CD4-positive, alpha-beta memory T cell (primary cell): ENCODE measurements around the gene TNIK. TPM values are rescaled to one million over a fixed set of nuclear protein-coding genes. Genes with fewer than 3 reads are reported as not detected.

Source experiments
- CTCF ChIA-PET: fragments of 350-600 bp; sonication (Branson Sonifier 250); formaldehyde crosslinking; loops from one replicate; lab custom pipeline; 2021; ENCODE audit warnings: inconsistent platforms; ENCODE audit not compliant: partially characterized antibody; lab: Charles Lee
- POLR2A ChIA-PET: fragments of 350-600 bp; sonication (Branson Sonifier 250); formaldehyde crosslinking; loops from one replicate; lab custom pipeline; 2021; ENCODE audit not compliant: partially characterized antibody; lab: Charles Lee
- DNase-seq, 5 donors: peaks; one replicate each; pipeline versions ENCODE4 v3.0.0 to v3.0.0-alpha.2; 2020 to 2022; ENCODE audit warnings: mixed read lengths in 1 of 5
- H3K27ac ChIP-seq: one replicate; pipeline ENCODE4 v1.7.0; 2013; ENCODE audit warnings: low read depth, low read length
- H3K27me3 ChIP-seq: 2 replicates; pipeline ENCODE4 v1.7.0; 2013; ENCODE audit warnings: mild to moderate bottlenecking, low read length, moderate library complexity; ENCODE audit not compliant: insufficient read depth
- H3K36me3 ChIP-seq: 2 replicates; pipeline ENCODE4 v1.7.0; 2013; ENCODE audit warnings: mild to moderate bottlenecking, low read length, moderate library complexity; ENCODE audit not compliant: insufficient read depth
- H3K4me1 ChIP-seq: 2 replicates; pipeline ENCODE4 v1.7.0; 2013; ENCODE audit warnings: mild to moderate bottlenecking, low read length, moderate library complexity; ENCODE audit not compliant: insufficient read depth
- H3K4me3 ChIP-seq, 2 donors: one replicate each; pipeline ENCODE4 v1.7.0; 2013; ENCODE audit warnings: low read length in 2 of 2, mild to moderate bottlenecking in 1 of 2
- H3K9me3 ChIP-seq, 2 donors: one replicate each; pipeline ENCODE4 v1.7.0; 2013; ENCODE audit warnings: low read length in 2 of 2, control low read depth in 1 of 2; ENCODE audit not compliant: control insufficient read depth in 1 of 2
- H3K27ac Mint-ChIP-seq, 7 donors: one replicate each; pipeline ENCODE4 v1.8.0; 2020 to 2021; ENCODE audit warnings: mixed read lengths in 7 of 7, mild to moderate bottlenecking in 6 of 7, inconsistent platforms in 3 of 7, moderate library complexity in 3 of 7
- H3K27me3 Mint-ChIP-seq, 2 donors: one replicate each; pipeline ENCODE4 v1.8.0; 2020 to 2021; ENCODE audit warnings: mixed read lengths in 2 of 2
- H3K36me3 Mint-ChIP-seq, 2 donors: one replicate each; pipeline ENCODE4 v1.8.0; 2020 to 2021; ENCODE audit warnings: mixed read lengths in 2 of 2, inconsistent platforms in 1 of 2, mild to moderate bottlenecking in 1 of 2
- H3K4me1 Mint-ChIP-seq, 4 donors: one replicate each; pipeline ENCODE4 v1.8.0; 2020 to 2021; ENCODE audit warnings: mixed read lengths in 4 of 4, mild to moderate bottlenecking in 1 of 4
- H3K4me3 Mint-ChIP-seq, 8 donors: one replicate each; pipeline ENCODE4 v1.8.0; 2020 to 2021; ENCODE audit warnings: mixed read lengths in 8 of 8, mild to moderate bottlenecking in 7 of 8, moderate library complexity in 6 of 8, inconsistent platforms in 3 of 8
- H3K9me3 Mint-ChIP-seq, 8 donors: one replicate each; pipeline ENCODE4 v1.8.0; 2020 to 2021; ENCODE audit warnings: mixed read lengths in 8 of 8, mild to moderate bottlenecking in 5 of 8, inconsistent platforms in 3 of 8, moderate library complexity in 1 of 8
- intact Hi-C: fragments of 100-400 bp; cut with micrococcal nuclease; formaldehyde crosslinking; loops from one replicate; pipeline ENCODE4 v1.15.1; 2023
- polyA plus RNA-seq, 2 donors: library from polyadenylated mRNA; unstranded; fragments of 300-500 nt; fragmentation: Illumina TruSeq; gene quantifications; one replicate each; pipeline ENCODE4 v1.2.3, GENCODE V29; 2021
- total RNA-seq, 2 experiments: library from RNA; stranded (reverse); gene quantifications; one replicate each; pipeline ENCODE4 v1.2.3, GENCODE V29; 2021

Gene TNIK
- total and polyA plus RNA-seq, 4 experiments from 2014 or later, result 14.6 to 93.5 (median 58.1) TPM

DNA sequence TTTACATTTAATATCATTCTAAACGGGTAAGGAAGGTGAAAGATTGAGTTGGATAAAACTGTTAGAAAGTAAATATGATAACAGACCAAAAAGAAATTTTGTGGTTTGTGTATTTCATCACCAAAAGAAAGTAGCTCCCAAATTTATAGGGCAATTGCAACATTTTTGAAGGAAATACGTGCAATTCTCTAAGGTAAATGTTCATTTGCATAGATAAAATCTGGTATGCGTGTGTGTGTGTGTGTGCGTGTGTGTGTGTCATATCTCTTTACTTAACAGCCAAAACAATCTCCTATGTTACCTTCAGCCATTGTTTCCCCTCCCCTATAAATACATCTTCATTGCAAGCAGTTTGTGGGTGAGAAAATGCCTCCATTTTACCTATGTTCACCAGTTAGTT, 208.4 kb downstream of the TNIK start:
- CTCF ChIA-PET, result interaction anchor here (0.7 kb wide), 1 partner anchor 28 kb away, joined by 3 read pairs; no protein-coding TSS in a partner anchor
- POLR2A ChIA-PET, result interaction anchor here (0.9 to 1.9 kb wide), 7 partner anchors 9 to 1266 kb away, joined by 3 to 4 read pairs (median 3); no protein-coding TSS in a partner anchor
- no peaks in the 10 kb centered on the region for H3K9me3 ChIP-seq
- H3K4me3 ChIP-seq, result no peak overlapping the region
- H3K27me3 ChIP-seq, result no peaks in the 10 kb centered on the region
- intact Hi-C loops, result loop anchor here (2.0 kb wide), 1 partner anchor 15 kb away; no protein-coding TSS in a partner anchor
- Mint-ChIP-seq H3K27me3 (no peaks in the 10 kb centered on the region), H3K36me3 (peaks cover 6% of the 10 kb centered on the region in 2 donors), H3K4me3 (peak overlapping the region in 5 of 8 donors; percentile 7 to 69 (median 43)), H3K9me3 (peaks cover 0 to 2% (median 0%) of the 10 kb centered on the region in 8 donors), H3K27ac (peak overlapping the region in 6 of 7 donors; percentile 86 to 97 (median 94)), H3K4me1 (peaks cover 63 to 78% (median 66%) of the 10 kb centered on the region in 4 donors)
- H3K4me1 ChIP-seq, result peaks cover 100% of the 10 kb centered on the region
- peak; percentile 56 to 87 (median 67) for DNase-seq
- no peak overlapping the region for H3K27ac ChIP-seq
- H3K36me3 ChIP-seq, result no peaks in the 10 kb centered on the region

DNA sequence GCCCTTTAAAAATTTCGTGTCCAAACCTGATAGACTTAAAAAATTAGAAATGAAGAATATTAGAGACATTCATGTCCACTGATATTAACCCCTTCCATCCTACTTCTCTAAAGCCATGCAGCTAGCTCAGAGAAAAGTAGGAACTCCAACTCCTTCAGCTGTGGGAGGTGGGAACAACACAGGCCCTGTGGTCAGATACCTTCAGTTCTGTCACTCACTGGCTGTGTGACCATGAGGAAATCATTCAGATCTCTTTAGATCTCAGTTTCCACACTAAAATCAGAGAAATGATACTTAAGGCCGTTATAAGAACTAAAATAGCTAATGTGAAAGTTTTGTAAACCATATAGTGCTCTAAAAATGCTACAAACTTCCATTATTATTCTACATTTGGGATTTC, 209.8 kb downstream of the TNIK start:
- no peaks in the 10 kb centered on the region for H3K9me3 ChIP-seq
- POLR2A ChIA-PET, result interaction anchor here (0.7 to 1.5 kb wide), 2 partner anchors 12 to 209 kb away, joined by 3 to 4 read pairs; no protein-coding TSS in a partner anchor
- peaks cover 100% of the 10 kb centered on the region for H3K4me1 ChIP-seq
- H3K27me3 Mint-ChIP-seq, result no peaks in the 10 kb centered on the region
- peak overlapping the region in 1 of 8 donors; percentile 17 for H3K4me3 Mint-ChIP-seq
- peaks cover 49 to 64% (median 54%) of the 10 kb centered on the region in 4 donors for H3K4me1 Mint-ChIP-seq
- H3K9me3 Mint-ChIP-seq, result peaks cover 0 to 1% (median 0%) of the 10 kb centered on the region in 8 donors
- no peaks in the 10 kb centered on the region for H3K27me3 ChIP-seq
- H3K27ac ChIP-seq, result no peak overlapping the region
- CTCF ChIA-PET, result interaction anchor here (0.8 to 3.3 kb wide), 5 partner anchors 9 to 316 kb away, joined by 3 to 17 read pairs (median 3); no protein-coding TSS in a partner anchor
- peaks cover 6% of the 10 kb centered on the region in 2 donors for H3K36me3 Mint-ChIP-seq
- no peak for DNase-seq
- H3K36me3 ChIP-seq, result no peaks in the 10 kb centered on the region
- intact Hi-C loops, result no loop called here
- no peak overlapping the region for H3K4me3 ChIP-seq
- H3K27ac Mint-ChIP-seq, result peak overlapping the region in 3 of 7 donors; percentile 76 to 77 (median 77)

DNA sequence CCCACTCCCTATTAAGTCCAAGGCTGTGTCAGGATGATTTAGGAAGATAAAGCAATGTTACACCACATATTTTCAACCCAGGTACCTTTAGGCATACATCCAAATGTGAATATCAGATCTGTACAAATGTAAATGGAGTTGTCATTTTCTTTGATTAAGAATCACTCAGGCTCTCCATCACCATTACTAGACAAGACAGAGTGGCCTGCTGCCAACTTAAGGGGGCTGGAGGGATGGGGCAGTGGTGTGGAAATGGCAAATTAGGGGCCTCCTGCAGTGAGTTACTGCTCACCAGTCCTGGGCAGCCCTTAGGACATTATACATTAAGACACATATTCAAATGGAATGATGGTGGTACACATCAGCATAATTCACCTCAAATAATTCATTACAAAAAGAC, 211.0 kb downstream of the TNIK start:
- no peak for DNase-seq
- ChIA-PET POLR2A (interaction anchor here (0.6 to 7.9 kb wide), 9 partner anchors 8 to 1274 kb away, joined by 3 to 59 read pairs (median 3); partner anchors contain the start of gene TNFSF10), CTCF (interaction anchor here (0.9 to 3.3 kb wide), 6 partner anchors 10 to 317 kb away, joined by 3 to 17 read pairs (median 5); no protein-coding TSS in a partner anchor)
- Mint-ChIP-seq H3K4me1 (peaks cover 37 to 52% (median 43%) of the 10 kb centered on the region in 4 donors), H3K27me3 (no peaks in the 10 kb centered on the region), H3K36me3 (peaks cover 6% of the 10 kb centered on the region in 2 donors), H3K27ac (peak overlapping the region in 3 of 7 donors; percentile 51 to 65 (median 62)), H3K4me3 (peak overlapping the region in 2 of 8 donors; percentile 2 to 7), H3K9me3 (peaks cover 0 to 1% (median 0%) of the 10 kb centered on the region in 8 donors)
- H3K9me3 ChIP-seq, result no peaks in the 10 kb centered on the region
- peaks cover 88% of the 10 kb centered on the region for H3K4me1 ChIP-seq
- H3K27ac ChIP-seq, result peak overlapping the region; percentile 25
- intact Hi-C loops, result loop anchor here (5.0 kb wide), 1 partner anchor 208 kb away; no protein-coding TSS in a partner anchor
- H3K36me3 ChIP-seq, result no peaks in the 10 kb centered on the region
- H3K27me3 ChIP-seq, result no peaks in the 10 kb centered on the region
- H3K4me3 ChIP-seq, result no peak overlapping the region

DNA sequence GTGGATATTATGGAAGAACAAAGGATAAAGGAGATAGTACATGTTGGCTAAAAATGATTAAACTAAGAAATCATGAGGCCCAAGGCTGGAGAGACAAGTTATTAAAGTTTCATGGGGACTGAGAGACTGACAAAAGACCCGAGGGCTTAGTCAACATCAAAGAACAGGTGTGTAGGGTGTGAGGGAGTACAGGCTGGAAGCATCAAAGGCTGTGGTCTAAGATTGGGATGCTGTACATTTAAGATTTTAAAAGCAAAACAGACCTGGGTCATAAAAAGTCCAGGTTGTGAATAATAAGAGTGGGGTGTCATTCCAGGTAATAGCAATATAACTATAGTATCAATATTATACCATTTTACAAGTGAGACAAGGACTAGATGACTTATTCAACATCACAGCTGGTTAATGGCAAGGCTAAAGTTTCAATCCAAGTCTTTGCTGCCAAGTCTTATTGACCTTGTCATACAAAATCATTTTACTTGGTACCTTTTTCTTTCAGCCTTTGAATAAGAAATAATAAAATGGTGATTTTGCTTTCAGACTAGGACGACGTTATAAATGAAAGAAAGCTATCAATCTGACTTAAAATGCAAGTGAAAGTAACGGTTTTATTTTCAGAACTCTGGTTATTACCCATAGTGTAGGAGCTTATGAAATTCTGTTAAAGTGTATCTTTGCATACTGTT, 211.6 kb downstream of the TNIK start:
- DNase-seq, result peak in 1 of 5 donors; percentile 25
- H3K9me3 Mint-ChIP-seq, result peaks cover 0 to 1% (median 0%) of the 10 kb centered on the region in 8 donors
- POLR2A ChIA-PET, result interaction anchor here (0.7 to 7.9 kb wide), 7 partner anchors 9 to 80 kb away, joined by 3 to 59 read pairs (median 3); no protein-coding TSS in a partner anchor
- CTCF ChIA-PET, result interaction anchor here (1.3 to 3.3 kb wide), 4 partner anchors 10 to 212 kb away, joined by 3 to 17 read pairs (median 6); no protein-coding TSS in a partner anchor
- no peak overlapping the region for H3K4me3 Mint-ChIP-seq
- Histone ChIP-seq H3K4me3 (peak overlapping the region in 1 of 2 donors; percentile 37), H3K9me3 (no peaks in the 10 kb centered on the region), H3K36me3 (no peaks in the 10 kb centered on the region), H3K27ac (peak overlapping the region; percentile 25), H3K4me1 (peaks cover 81% of the 10 kb centered on the region), H3K27me3 (no peaks in the 10 kb centered on the region)
- H3K27ac Mint-ChIP-seq, result peak overlapping the region in 1 of 7 donors; percentile 65
- H3K4me1 Mint-ChIP-seq, result peaks cover 30 to 45% (median 38%) of the 10 kb centered on the region in 4 donors
- H3K27me3 Mint-ChIP-seq, result no peaks in the 10 kb centered on the region
- peaks cover 6% of the 10 kb centered on the region in 2 donors for H3K36me3 Mint-ChIP-seq
- intact Hi-C loops, result loop anchor here (5.0 kb wide), 1 partner anchor 209 kb away; no protein-coding TSS in a partner anchor

DNA sequence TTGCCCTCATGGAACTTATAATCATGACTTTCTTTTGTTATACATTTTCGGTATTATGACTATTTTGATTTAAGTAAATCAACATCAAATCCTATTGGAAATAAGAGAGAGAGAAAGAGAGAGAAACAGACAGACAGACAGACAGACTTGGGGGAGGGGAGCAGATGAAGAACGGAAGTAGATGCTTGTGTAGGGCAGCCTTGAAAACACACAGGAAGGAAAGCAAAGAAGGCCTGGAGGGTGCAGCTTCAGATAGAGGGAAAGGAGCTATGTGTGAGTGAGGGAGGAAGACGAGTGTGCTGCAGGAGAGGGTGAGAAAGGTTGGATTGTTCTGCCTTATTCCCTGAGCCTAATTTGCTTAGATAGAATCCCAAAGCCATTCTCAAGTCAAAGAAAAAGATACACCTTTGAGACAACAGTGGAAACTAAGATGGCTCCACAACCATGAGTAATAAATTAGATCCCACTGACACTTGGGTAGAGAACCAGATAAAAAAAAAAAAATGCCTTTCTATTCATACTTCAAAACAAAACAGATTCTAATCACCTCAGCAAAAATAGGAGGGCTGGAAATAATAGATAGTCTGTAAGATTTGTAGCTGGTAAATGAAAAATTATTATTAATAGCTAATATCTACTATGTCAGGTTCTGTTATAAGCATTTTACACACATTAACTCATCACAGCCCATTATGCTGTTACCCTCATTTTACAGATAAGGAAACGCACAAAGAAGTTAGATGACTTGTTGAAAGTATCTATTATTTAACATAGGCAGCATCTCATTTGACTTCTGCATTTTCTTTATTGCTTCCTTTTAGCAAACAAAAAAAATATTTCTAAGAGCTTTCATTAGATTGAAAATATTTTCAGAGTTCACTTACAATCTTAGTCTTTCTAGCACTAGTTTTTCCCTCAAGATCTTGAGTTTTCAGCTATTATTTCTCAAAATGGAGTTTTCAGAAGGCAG, 214.1 kb downstream of the TNIK start:
- Mint-ChIP-seq H3K36me3 (peaks cover 1 to 3% of the 10 kb centered on the region in 2 donors), H3K27me3 (no peaks in the 10 kb centered on the region), H3K4me3 (no peak overlapping the region), H3K4me1 (peaks cover 8 to 22% (median 21%) of the 10 kb centered on the region in 4 donors), H3K27ac (no peak overlapping the region), H3K9me3 (peaks cover 0 to 4% (median 0%) of the 10 kb centered on the region in 8 donors)
- no peak overlapping the region for H3K27ac ChIP-seq
- intact Hi-C loops, result loop anchor here (5.0 kb wide), 1 partner anchor 211 kb away; no protein-coding TSS in a partner anchor
- CTCF ChIA-PET, result interaction anchor here (0.9 kb wide), 1 partner anchor 15 kb away, joined by 3 read pairs; no protein-coding TSS in a partner anchor
- no peak for DNase-seq
- no peaks in the 10 kb centered on the region for H3K27me3 ChIP-seq
- H3K4me1 ChIP-seq, result peaks cover 56% of the 10 kb centered on the region
- H3K36me3 ChIP-seq, result no peaks in the 10 kb centered on the region
- no peaks in the 10 kb centered on the region for H3K9me3 ChIP-seq
- POLR2A ChIA-PET, result interaction anchor here (0.7 to 7.9 kb wide), 4 partner anchors 11 to 83 kb away, joined by 3 to 59 read pairs (median 4); no protein-coding TSS in a partner anchor
- H3K4me3 ChIP-seq, result no peak overlapping the region

DNA sequence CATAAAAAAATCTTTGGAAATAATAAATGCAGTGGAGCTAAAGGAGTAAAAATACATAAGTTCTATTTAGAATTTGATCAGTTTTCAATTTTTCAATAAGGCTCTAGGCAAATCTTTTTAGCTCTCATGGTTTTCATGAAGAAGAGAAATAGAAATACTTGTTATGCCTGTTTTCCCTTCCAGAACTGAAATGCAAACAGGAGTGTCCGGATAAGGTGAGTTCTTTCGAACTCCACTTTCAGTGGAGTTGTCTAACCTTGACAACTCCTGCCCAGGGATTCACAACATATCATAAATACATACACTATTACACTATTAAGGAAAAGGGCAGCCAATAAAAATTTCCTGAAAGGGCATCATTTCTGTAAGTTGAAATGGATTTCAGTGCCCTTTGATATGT, 217.3 kb downstream of the TNIK start:
- no peak overlapping the region for H3K27ac ChIP-seq
- peaks cover 25% of the 10 kb centered on the region for H3K4me1 ChIP-seq
- no peak overlapping the region for H3K4me3 ChIP-seq
- H3K27me3 Mint-ChIP-seq, result no peaks in the 10 kb centered on the region
- no peak overlapping the region for H3K4me3 Mint-ChIP-seq
- H3K27me3 ChIP-seq, result no peaks in the 10 kb centered on the region
- intact Hi-C loops, result no loop called here
- H3K9me3 Mint-ChIP-seq, result peaks cover 0 to 4% (median 0%) of the 10 kb centered on the region in 8 donors
- H3K4me1 Mint-ChIP-seq, result peaks cover 0 to 10% (median 8%) of the 10 kb centered on the region in 4 donors
- peaks cover 0 to 13% of the 10 kb centered on the region in 2 donors for H3K36me3 Mint-ChIP-seq
- POLR2A ChIA-PET, result interaction anchor here (1.5 to 7.9 kb wide), 2 partner anchors 10 to 15 kb away, joined by 4 to 59 read pairs; no protein-coding TSS in a partner anchor
- DNase-seq, result no peak
- H3K9me3 ChIP-seq, result no peaks in the 10 kb centered on the region
- no peaks in the 10 kb centered on the region for H3K36me3 ChIP-seq
- H3K27ac Mint-ChIP-seq, result no peak overlapping the region
- CTCF ChIA-PET, result interaction anchor here (1.1 to 1.2 kb wide), 2 partner anchors 129 to 864 kb away, joined by 3 to 4 read pairs; no protein-coding TSS in a partner anchor
